SK-N-MC (cell line): ENCODE results near the gene MLLT3.

Experiments used
- EZH2 ChIP-seq: fragments of 200-600 bp; sonication (generic); IDR thresholded peaks from one replicate; pipeline ENCODE4 v1.6.1; 2017; ENCODE audit warnings: antibody characterized with exemption
- FOXP2 ChIP-seq: optimal IDR thresholded peaks from 2 replicates; pipeline ENCODE3; 2011; ENCODE audit warnings: mild to moderate bottlenecking, moderate library complexity; ENCODE audit not compliant: insufficient read depth; ENCODE audit errors: extremely low read length, control extremely low read depth
- POLR2AphosphoS5 ChIP-seq: IDR thresholded peaks from 2 replicates; pipeline ENCODE4 v1.6.1; 2012; ENCODE audit warnings: mild to moderate bottlenecking, low read depth, low read length, borderline replicate concordance

- TF ChIP-seq POLR2AphosphoS5 (no peak), EZH2 (no peak), FOXP2 (no peak)
These were observed 110.2 kb downstream of the MLLT3 start for GRCh38 chr9:20512106-20512505.
